GM23338 (cell line): Measurements from ENCODE around the gene C1QTNF2. TPM values are rescaled to one million over a fixed set of nuclear protein-coding genes. Genes with fewer than 3 reads are reported as not detected.

Experiments
- ATAC-seq: fragments of 200-7000 bp; cut with Tn5 transposase; 3 replicates; pipeline ENCODE4 v1.9.1; 2020
- DNase-seq: peaks from one replicate; pipeline ENCODE4 v3.0.0-alpha.2; 2015; ENCODE audit warnings: low spot score
- H2AFZ ChIP-seq: fragments of 200-600 bp; sonication (generic); 2 replicates; pipeline ENCODE4 v1.8.0; 2016; ENCODE audit warnings: antibody characterized with exemption, mild to moderate bottlenecking, moderate library complexity
- H3F3A ChIP-seq: fragments of 200-600 bp; sonication (generic); replicated peaks from 2 replicates; pipeline ENCODE4 v1.8.0; 2017; ENCODE audit warnings: antibody characterized with exemption, mixed run types, low read depth
- H3K27ac ChIP-seq: fragments of 200-600 bp; sonication (generic); 2 replicates; pipeline ENCODE4 v1.6.1; 2016; ENCODE audit warnings: low read depth
- H3K27me3 ChIP-seq: fragments of 200-600 bp; sonication (generic); 2 replicates; pipeline ENCODE4 v1.8.0; 2016; ENCODE audit warnings: mild to moderate bottlenecking, mixed run types, moderate library complexity; ENCODE audit not compliant: insufficient read depth
- H3K36me3 ChIP-seq: fragments of 200-600 bp; sonication (generic); 2 replicates; pipeline ENCODE4 v1.8.0; 2016; ENCODE audit warnings: mild to moderate bottlenecking; ENCODE audit not compliant: insufficient read depth
- H3K4me1 ChIP-seq: fragments of 200-600 bp; sonication (generic); 2 replicates; pipeline ENCODE4 v1.8.0; 2016; ENCODE audit warnings: mild to moderate bottlenecking, moderate library complexity; ENCODE audit not compliant: insufficient read depth
- H3K4me2 ChIP-seq: fragments of 200-600 bp; sonication (generic); 2 replicates; pipeline ENCODE4 v1.7.1; 2017; ENCODE audit warnings: mixed run types
- H3K4me3 ChIP-seq: fragments of 200-600 bp; sonication (generic); 2 replicates; pipeline ENCODE4 v1.6.1; 2016; ENCODE audit warnings: mixed run types
- H3K79me2 ChIP-seq: fragments of 200-600 bp; sonication (generic); replicated peaks from 2 replicates; pipeline ENCODE4 v1.8.0; 2017; ENCODE audit warnings: mild to moderate bottlenecking; ENCODE audit not compliant: insufficient read depth
- H3K9me2 ChIP-seq: fragments of 200-600 bp; sonication (generic); 2 replicates; pipeline ENCODE4 v1.8.0; 2017; ENCODE audit not compliant: insufficient read depth
- H4K20me1 ChIP-seq: fragments of 200-600 bp; sonication (generic); replicated peaks from 2 replicates; pipeline ENCODE4 v1.8.0; 2017; ENCODE audit warnings: mild to moderate bottlenecking; ENCODE audit not compliant: insufficient read depth
- H3K27ac Mint-ChIP-seq: 2 replicates; pipeline ENCODE4 v1.8.0; 2020; ENCODE audit warnings: inconsistent platforms, mild to moderate bottlenecking, moderate library complexity, mixed read lengths
- H3K27me3 Mint-ChIP-seq: 3 replicates; pipeline ENCODE4 v1.8.0; 2022; ENCODE audit warnings: low read depth, mild to moderate bottlenecking, moderate library complexity, mixed read lengths, inconsistent platforms; ENCODE audit not compliant: insufficient read depth, poor library complexity
- H3K36me3 Mint-ChIP-seq: 3 replicates; pipeline ENCODE4 v1.8.0; 2021; ENCODE audit warnings: low read depth, mild to moderate bottlenecking, inconsistent platforms, moderate library complexity, mixed read lengths
- H3K4me1 Mint-ChIP-seq: 3 replicates; pipeline ENCODE4 v1.8.0; 2020; ENCODE audit warnings: mild to moderate bottlenecking, inconsistent platforms, mixed read lengths
- H3K4me3 Mint-ChIP-seq: 3 replicates; pipeline ENCODE4 v1.8.0; 2021; ENCODE audit warnings: moderate library complexity, mild to moderate bottlenecking, inconsistent platforms, mixed read lengths
- H3K9me3 Mint-ChIP-seq: 3 replicates; pipeline ENCODE4 v1.8.0; 2020; ENCODE audit warnings: moderate library complexity, mild to moderate bottlenecking, inconsistent platforms, mixed read lengths
- CREB1 ChIP-seq: fragments of 250-450 bp; sonication (Bioruptor Pico); IDR thresholded peaks from 2 replicates; pipeline ENCODE4 v1.5.0; 2020; ENCODE audit warnings: low read depth, mild to moderate bottlenecking, moderate library complexity
- CTCF ChIP-seq, 2 experiments: fragments of 200-600 bp in 1 of 2; sonication (generic) in 1 of 2; conservative IDR thresholded peaks; 2 replicates each; pipeline versions ENCODE4 v1.5.1 to v1.6.1; 2016 to 2017; ENCODE audit warnings: antibody characterized with exemption in 2 of 2, low read depth in 2 of 2, mild to moderate bottlenecking in 2 of 2, moderate library complexity in 1 of 2
- EZH2 ChIP-seq: fragments of 200-600 bp; sonication (generic); IDR thresholded peaks from one replicate; pipeline ENCODE4 v1.8.0; 2017; ENCODE audit warnings: antibody characterized with exemption, mild to moderate bottlenecking, low read depth; ENCODE audit not compliant: unreplicated experiment
- EZH2phosphoT487 ChIP-seq: fragments of 200-600 bp; sonication (generic); IDR thresholded peaks from one replicate; pipeline ENCODE4 v1.8.1; 2018; ENCODE audit warnings: antibody characterized with exemption; ENCODE audit not compliant: unreplicated experiment
- JUNB ChIP-seq: IDR thresholded peaks from one replicate; pipeline ENCODE4 v1.6.1; 2016; ENCODE audit warnings: antibody characterized with exemption; ENCODE audit not compliant: unreplicated experiment
- NANOG ChIP-seq: IDR thresholded peaks from 2 replicates; pipeline ENCODE4 v1.6.1; 2016; ENCODE audit warnings: antibody characterized with exemption, borderline replicate concordance
- STAT1 ChIP-seq: IDR thresholded peaks from one replicate; pipeline ENCODE4 v1.6.1; 2016; ENCODE audit warnings: antibody characterized with exemption; ENCODE audit not compliant: unreplicated experiment
- ZNF114 ChIP-seq: fragments of 250-450 bp; sonication (Bioruptor Pico); IDR thresholded peaks from 2 replicates; pipeline ENCODE4 v1.5.0; 2020; ENCODE audit warnings: mild to moderate bottlenecking, moderate library complexity
- ZNF331 ChIP-seq: fragments of 250-450 bp; sonication (Bioruptor Pico); IDR thresholded peaks from 2 replicates; pipeline ENCODE4 v1.5.0; 2020; ENCODE audit warnings: low read depth, mild to moderate bottlenecking, moderate library complexity
- ZNF462 ChIP-seq: fragments of 250-450 bp; sonication (Bioruptor Pico); IDR thresholded peaks from 2 replicates; pipeline ENCODE4 v1.5.0; 2020; ENCODE audit warnings: mild to moderate bottlenecking, moderate library complexity
- polyA plus RNA-seq: library from polyadenylated mRNA; unstranded; fragments of >200 nt; fragmentation: Nextera tagmentation; extraction: Ambion mirVana; gene quantifications from 2 replicates; pipeline ENCODE4 v1.2.1, GENCODE V29; 2016
- total RNA-seq: library from RNA; depleted of rRNA; stranded (reverse); fragments of >200 nt; shearing (Covaris generic); gene quantifications from 2 replicates; pipeline ENCODE4 v1.2.3, GENCODE V29; 2014
- TF ChIP-seq, protein P1 (sequence below): IDR thresholded peaks from 2 replicates; pipeline ENCODE4 v1.6.1; 2016; ENCODE audit warnings: antibody characterized with exemption

The C1QTNF2 gene
- total and polyA plus RNA-seq, 2 experiments from 2014 or later: 0.56 to 0.92 TPM

GRCh38 chr5:160318409-160318808 is 52.0 kb downstream of the C1QTNF2 start:
- H3K4me3 Mint-ChIP-seq: no peak overlapping the region
- Histone ChIP-seq H3K27ac (no peak overlapping the region), H3K4me3 (no peak overlapping the region), H3F3A (no peaks in the 10 kb centered on the region), H3K9me2 (no peaks in the 10 kb centered on the region), H3K4me1 (peaks cover 28% of the 10 kb centered on the region), H3K4me2 (no peak overlapping the region), H4K20me1 (no peaks in the 10 kb centered on the region), H2AFZ (no peak overlapping the region), H3K36me3 (no peaks in the 10 kb centered on the region), H3K27me3 (no peaks in the 10 kb centered on the region), H3K79me2 (no peaks in the 10 kb centered on the region)
- no peaks in the 10 kb centered on the region for H3K36me3 Mint-ChIP-seq
- H3K4me1 Mint-ChIP-seq: peaks cover 38% of the 10 kb centered on the region
- DNase-seq (no peak), ATAC-seq (no peak)
- TF ChIP-seq EZH2 (no peak), JUNB (no peak), NANOG (no peak), EZH2phosphoT487 (no peak), STAT1 (no peak), ZNF462 (no peak), CREB1 (CRISPR knock-in tag) (no peak), ZNF114 (CRISPR knock-in tag) (no peak), CTCF (conservative IDR thresholded peaks at IDR 0.05; ENCODE audit: low read depth in 2 of 2) (no peak), ZNF331 (CRISPR knock-in tag) (no peak)
- TF ChIP-seq, protein P1, sequence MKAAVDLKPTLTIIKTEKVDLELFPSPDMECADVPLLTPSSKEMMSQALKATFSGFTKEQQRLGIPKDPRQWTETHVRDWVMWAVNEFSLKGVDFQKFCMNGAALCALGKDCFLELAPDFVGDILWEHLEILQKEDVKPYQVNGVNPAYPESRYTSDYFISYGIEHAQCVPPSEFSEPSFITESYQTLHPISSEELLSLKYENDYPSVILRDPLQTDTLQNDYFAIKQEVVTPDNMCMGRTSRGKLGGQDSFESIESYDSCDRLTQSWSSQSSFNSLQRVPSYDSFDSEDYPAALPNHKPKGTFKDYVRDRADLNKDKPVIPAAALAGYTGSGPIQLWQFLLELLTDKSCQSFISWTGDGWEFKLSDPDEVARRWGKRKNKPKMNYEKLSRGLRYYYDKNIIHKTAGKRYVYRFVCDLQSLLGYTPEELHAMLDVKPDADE: no peak
- peaks cover 4% of the 10 kb centered on the region for H3K27me3 Mint-ChIP-seq
- H3K27ac Mint-ChIP-seq: no peak overlapping the region
- no peaks in the 10 kb centered on the region for H3K9me3 Mint-ChIP-seq
